Activated naive CD4-positive, alpha-beta T cell treated with anti-CD3 and anti-CD28 coated beads, Interleukin-2, amount 10 ng/mL, durations not matched to agents 7 days and 5 days (primary cell): ENCODE data around the gene TTLL10.
A peak's percentile ranks its signal among the peaks of the same experiment; 100 is the strongest.
"Not testable (repeated sequence)": the region's sequence is repeated elsewhere in the genome, so short reads cannot be mapped to it uniquely, and the experiment has no call there.

Experiments used
- CTCF ChIA-PET: fragments of 350-600 bp; sonication (Branson Sonifier 250); formaldehyde crosslinking; loops from one replicate; lab custom pipeline; 2021; ENCODE audit warnings: antibody characterized with exemption; lab: Charles Lee
- DNase-seq: peaks from one replicate; pipeline ENCODE4 v3.0.0-alpha.2; 2020
- H3K27ac Mint-ChIP-seq: one replicate; pipeline ENCODE4 v1.8.0; 2021; ENCODE audit warnings: mild to moderate bottlenecking, moderate library complexity, mixed read lengths
- H3K27me3 Mint-ChIP-seq: one replicate; pipeline ENCODE4 v1.8.0; 2021; ENCODE audit warnings: mild to moderate bottlenecking, mixed read lengths
- H3K36me3 Mint-ChIP-seq: one replicate; pipeline ENCODE4 v1.8.0; 2021; ENCODE audit warnings: mixed read lengths
- H3K4me1 Mint-ChIP-seq: one replicate; pipeline ENCODE4 v1.8.0; 2021; ENCODE audit warnings: mixed read lengths
- H3K4me3 Mint-ChIP-seq: one replicate; pipeline ENCODE4 v1.8.0; 2021; ENCODE audit warnings: mild to moderate bottlenecking, moderate library complexity, mixed read lengths
- H3K9me3 Mint-ChIP-seq: one replicate; pipeline ENCODE4 v1.8.0; 2021; ENCODE audit warnings: mixed read lengths

Gene TTLL10

GRCh38 chr1:1194723-1195122, 21.0 kb downstream of the TTLL10 start:
- Mint-ChIP-seq H3K4me1 (peaks cover 2% of the 10 kb centered on the region), H3K4me3 (no peak overlapping the region), H3K36me3 (no peaks in the 10 kb centered on the region), H3K27me3 (peaks cover 36% of the 10 kb centered on the region), H3K9me3 (peaks cover 16% of the 10 kb centered on the region), H3K27ac (no peak overlapping the region)
- no peak for DNase-seq
- CTCF ChIA-PET: interaction anchor here (1.1 kb wide), 1 partner anchor 72 kb away, joined by 3 read pairs; no protein-coding TSS in a partner anchor

GRCh38 chr1:1195726-1196125, 22.0 kb downstream of the TTLL10 start:
- Mint-ChIP-seq H3K4me1 (peaks cover 11% of the 10 kb centered on the region), H3K9me3 (peaks cover 16% of the 10 kb centered on the region), H3K27me3 (peaks cover 42% of the 10 kb centered on the region)
- DNase-seq, H3K36me3 Mint-ChIP-seq, CTCF ChIA-PET, H3K27ac Mint-ChIP-seq, H3K4me3 Mint-ChIP-seq: not testable (repeated sequence)

GRCh38 chr1:1196431-1197187, 22.9 kb downstream of the TTLL10 start:
- no peaks in the 10 kb centered on the region for H3K36me3 Mint-ChIP-seq
- no peak overlapping the region for H3K27ac Mint-ChIP-seq
- CTCF ChIA-PET: no interaction called here
- peaks cover 39% of the 10 kb centered on the region for H3K27me3 Mint-ChIP-seq
- no peak overlapping the region for H3K4me3 Mint-ChIP-seq
- peaks cover 11% of the 10 kb centered on the region for H3K4me1 Mint-ChIP-seq
- H3K9me3 Mint-ChIP-seq: peaks cover 16% of the 10 kb centered on the region
- peak; percentile 20 for DNase-seq

GRCh38 chr1:1197188-1197500, 23.5 kb downstream of the TTLL10 start:
- peaks cover 11% of the 10 kb centered on the region for H3K4me1 Mint-ChIP-seq
- H3K36me3 Mint-ChIP-seq: no peaks in the 10 kb centered on the region
- peaks cover 12% of the 10 kb centered on the region for H3K9me3 Mint-ChIP-seq
- CTCF ChIA-PET: no interaction called here
- H3K27me3 Mint-ChIP-seq: peaks cover 36% of the 10 kb centered on the region
- H3K4me3 Mint-ChIP-seq: no peak overlapping the region
- no peak overlapping the region for H3K27ac Mint-ChIP-seq
- no peak for DNase-seq

- Mint-ChIP-seq H3K9me3 (peaks cover 12% of the 10 kb centered on the region), H3K4me1 (peaks cover 11% of the 10 kb centered on the region), H3K36me3 (no peaks in the 10 kb centered on the region), H3K27me3 (peaks cover 36% of the 10 kb centered on the region), H3K27ac (no peak overlapping the region), H3K4me3 (no peak overlapping the region)
- peak; percentile 20 for DNase-seq
- CTCF ChIA-PET: no interaction called here
These were observed 24.1 kb downstream of the TTLL10 start for GRCh38 chr1:1197551-1198422.

- H3K27ac Mint-ChIP-seq: no peak overlapping the region
- CTCF ChIA-PET: no interaction called here
These were observed 24.9 kb downstream of the TTLL10 start for GRCh38 chr1:1198423-1199140.

GRCh38 chr1:1199141-1199960, 25.7 kb downstream of the TTLL10 start:
- H3K9me3 Mint-ChIP-seq: peaks cover 9% of the 10 kb centered on the region
- H3K4me3 Mint-ChIP-seq: peak overlapping the region; percentile 23
- peaks cover 11% of the 10 kb centered on the region for H3K4me1 Mint-ChIP-seq
- peak overlapping the region; percentile 28 for H3K27ac Mint-ChIP-seq
- CTCF ChIA-PET: no interaction called here
- H3K27me3 Mint-ChIP-seq: peaks cover 47% of the 10 kb centered on the region
- DNase-seq: peak; percentile 20
- no peaks in the 10 kb centered on the region for H3K36me3 Mint-ChIP-seq

More at GRCh38 chr1:1198423-1199140, 24.9 kb downstream of the TTLL10 start:
- Mint-ChIP-seq H3K4me1 (peaks cover 11% of the 10 kb centered on the region), H3K4me3 (no peak overlapping the region), H3K36me3 (no peaks in the 10 kb centered on the region), H3K27me3 (peaks cover 39% of the 10 kb centered on the region), H3K9me3 (peaks cover 12% of the 10 kb centered on the region)
- DNase-seq: peak; percentile 19

GRCh38 chr1:1199961-1200875, 26.5 kb downstream of the TTLL10 start:
- Mint-ChIP-seq H3K36me3 (no peaks in the 10 kb centered on the region), H3K27me3 (peaks cover 48% of the 10 kb centered on the region), H3K4me1 (peaks cover 11% of the 10 kb centered on the region), H3K27ac (peak overlapping the region; percentile 28), H3K9me3 (peaks cover under 1% of the 10 kb centered on the region), H3K4me3 (peak overlapping the region; percentile 40)
- CTCF ChIA-PET: no interaction called here
- peak; percentile 19 for DNase-seq

- H3K4me3 Mint-ChIP-seq: peak overlapping the region; percentile 40
- DNase-seq: peak; percentile 83
- no peaks in the 10 kb centered on the region for H3K9me3 Mint-ChIP-seq
- CTCF ChIA-PET: no interaction called here
- peaks cover 11% of the 10 kb centered on the region for H3K4me1 Mint-ChIP-seq
- H3K27me3 Mint-ChIP-seq: peaks cover 50% of the 10 kb centered on the region
- H3K36me3 Mint-ChIP-seq: no peaks in the 10 kb centered on the region
- no peak overlapping the region for H3K27ac Mint-ChIP-seq
These were observed 27.5 kb downstream of the TTLL10 start for GRCh38 chr1:1200876-1201810.

- Mint-ChIP-seq H3K4me3 (no peak overlapping the region), H3K9me3 (no peaks in the 10 kb centered on the region), H3K27ac (no peak overlapping the region), H3K36me3 (no peaks in the 10 kb centered on the region), H3K27me3 (peaks cover 62% of the 10 kb centered on the region), H3K4me1 (peaks cover 17% of the 10 kb centered on the region)
- CTCF ChIA-PET: no interaction called here
- DNase-seq: peak; percentile 21
These were observed 29.3 kb downstream of the TTLL10 start for GRCh38 chr1:1202831-1203560.

- peak; percentile 21 for DNase-seq
- Mint-ChIP-seq H3K27me3 (peaks cover 70% of the 10 kb centered on the region), H3K4me1 (peaks cover 23% of the 10 kb centered on the region), H3K36me3 (no peaks in the 10 kb centered on the region), H3K9me3 (no peaks in the 10 kb centered on the region), H3K27ac (no peak overlapping the region), H3K4me3 (no peak overlapping the region)
- CTCF ChIA-PET: no interaction called here
These were observed 30.1 kb downstream of the TTLL10 start for GRCh38 chr1:1203561-1204424.
